Measurements from ENCODE around the gene BTNL9.
"Not testable (repeated sequence)": the region's sequence is repeated elsewhere in the genome, so short reads cannot be mapped to it uniquely, and the experiment has no call there.

Gene BTNL9

DNA sequence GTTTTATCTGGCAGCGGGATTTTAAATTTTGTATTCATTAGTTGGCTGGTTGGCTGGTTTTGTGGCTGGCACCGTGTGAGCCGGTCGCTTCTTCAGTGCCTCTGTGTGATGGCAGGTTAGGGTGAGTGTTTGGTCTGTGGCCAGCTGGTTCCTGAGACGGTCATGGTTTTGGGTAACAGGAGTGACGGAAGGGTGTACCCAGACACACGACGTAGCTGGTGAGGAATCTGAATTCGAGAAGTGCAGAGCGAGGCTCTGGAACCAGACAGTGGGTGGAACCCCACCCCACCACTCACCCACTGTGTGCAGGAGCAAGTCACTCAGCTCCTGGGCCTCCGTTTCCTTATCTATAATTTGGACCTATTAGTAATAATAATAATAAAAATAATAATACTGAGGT lies 2.7 kb downstream of the BTNL9 start:
- ChIA-PET POLR2A (no interaction called here), CTCF (no interaction called here)
- no peaks in the 10 kb centered on the region for H3K4me1 ChIP-seq (ENCODE audit: control extremely low read depth in 1 of 4, control insufficient read depth in 4 of 4, insufficient read depth in 4 of 4, low read length in 3 of 4)
- no peaks in the 10 kb centered on the region for H3K36me3 ChIP-seq (ENCODE audit: control insufficient read depth in 4 of 4, insufficient read depth in 4 of 4, low read length in 3 of 4)
- 82% methylated on average over 5 of the region's 11 CpGs for WGBS (ENCODE audit: insufficient coverage)
- H3K9me3 ChIP-seq (ENCODE audit: control extremely low read depth in 1 of 5, control insufficient read depth in 4 of 5, insufficient read depth in 2 of 5, low read depth in 1 of 5, low read length in 4 of 5): peaks cover 0 to 5% (median 0%) of the 10 kb centered on the region in 5 experiments
- H3K27ac ChIP-seq (ENCODE audit: insufficient read depth in 1 of 2, low read depth in 1 of 2, low read length in 2 of 2, poor library complexity in 1 of 2, severe bottlenecking in 2 of 2): no peak overlapping the region
- no peak overlapping the region for H3K4me3 ChIP-seq (ENCODE audit: control insufficient read depth in 1 of 7, extremely low read depth in 1 of 7, insufficient read depth in 4 of 7, low read depth in 2 of 7, low read length in 6 of 7)
- peaks cover 4 to 91% (median 14%) of the 10 kb centered on the region in 5 experiments for H3K27me3 ChIP-seq (replicated peaks in 2 of 5; ENCODE audit: control insufficient read depth in 4 of 5, insufficient read depth in 5 of 5, low read length in 4 of 5)
- DNase-seq: no peak

DNA sequence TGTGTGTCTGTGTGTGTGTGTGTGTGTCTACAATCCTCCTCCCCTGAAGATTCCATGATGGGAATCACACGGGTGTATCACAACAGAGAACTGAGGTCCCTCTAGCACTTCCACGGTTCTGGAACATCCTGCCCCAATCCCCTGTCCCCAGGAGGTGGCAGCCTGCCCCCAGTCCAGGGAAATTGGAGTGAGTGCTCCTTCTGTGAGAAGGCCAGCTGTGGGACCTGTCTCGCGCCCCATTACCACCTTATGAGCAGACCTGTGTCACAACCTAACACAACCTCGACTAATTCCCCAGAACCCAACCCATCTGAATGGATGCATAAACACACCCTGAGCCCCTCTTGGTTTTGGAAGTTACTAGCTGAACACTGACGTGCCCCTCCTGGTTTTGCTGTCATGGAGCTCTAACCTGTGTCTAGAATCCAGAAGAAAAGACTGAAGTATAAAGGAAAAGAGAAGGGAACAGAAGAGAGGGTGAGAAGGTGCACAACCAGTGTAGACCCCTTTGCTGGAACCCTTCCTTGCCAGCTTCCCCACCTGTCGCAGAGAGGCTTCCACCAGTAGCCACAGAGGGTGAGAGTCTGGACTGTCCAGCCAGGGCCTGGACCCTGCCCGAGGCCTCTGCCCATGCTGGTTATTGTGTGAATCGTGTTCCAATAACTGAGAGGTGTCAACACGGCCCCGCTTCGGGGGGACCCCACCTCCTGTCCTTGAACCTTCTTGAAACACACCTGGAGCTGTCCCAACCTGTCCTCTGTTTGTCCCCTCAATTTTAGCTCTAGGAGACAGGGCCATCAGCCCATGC lies 3.4 kb downstream of the BTNL9 start:
- Histone ChIP-seq H3K27me3 (replicated peaks in 2 of 5; ENCODE audit: control insufficient read depth in 4 of 5, insufficient read depth in 5 of 5, low read length in 4 of 5) (peaks cover 3 to 91% (median 15%) of the 10 kb centered on the region in 5 experiments), H3K36me3 (ENCODE audit: control insufficient read depth in 4 of 4, insufficient read depth in 4 of 4, low read length in 3 of 4) (no peaks in the 10 kb centered on the region), H3K4me3 (ENCODE audit: control insufficient read depth in 1 of 7, extremely low read depth in 1 of 7, insufficient read depth in 4 of 7, low read depth in 2 of 7, low read length in 6 of 7) (no peak overlapping the region), H3K9me3 (ENCODE audit: control extremely low read depth in 1 of 5, control insufficient read depth in 4 of 5, insufficient read depth in 2 of 5, low read depth in 1 of 5, low read length in 4 of 5) (peaks cover 0 to 5% (median 0%) of the 10 kb centered on the region in 5 experiments), H3K27ac (ENCODE audit: insufficient read depth in 1 of 2, low read depth in 1 of 2, low read length in 2 of 2, poor library complexity in 1 of 2, severe bottlenecking in 2 of 2) (no peak overlapping the region), H3K4me1 (ENCODE audit: control extremely low read depth in 1 of 4, control insufficient read depth in 4 of 4, insufficient read depth in 4 of 4, low read length in 3 of 4) (no peaks in the 10 kb centered on the region)
- 86% methylated on average over 9 of the region's 12 CpGs for WGBS (ENCODE audit: insufficient coverage)
- POLR2A ChIA-PET: no interaction called here
- CTCF ChIA-PET: no interaction called here
- DNase-seq: no peak

- WGBS (ENCODE audit: insufficient coverage): 91% methylated on average over 10 of the region's 10 CpGs
- peaks cover 3 to 88% (median 15%) of the 10 kb centered on the region in 5 experiments for H3K27me3 ChIP-seq (replicated peaks in 2 of 5; ENCODE audit: control insufficient read depth in 4 of 5, insufficient read depth in 5 of 5, low read length in 4 of 5)
- ChIA-PET POLR2A (no interaction called here), CTCF (no interaction called here)
- no peak overlapping the region for H3K27ac ChIP-seq (ENCODE audit: insufficient read depth in 1 of 2, low read depth in 1 of 2, low read length in 2 of 2, poor library complexity in 1 of 2, severe bottlenecking in 2 of 2)
- peaks cover 0 to 5% (median 0%) of the 10 kb centered on the region in 5 experiments for H3K9me3 ChIP-seq (ENCODE audit: control extremely low read depth in 1 of 5, control insufficient read depth in 4 of 5, insufficient read depth in 2 of 5, low read depth in 1 of 5, low read length in 4 of 5)
- H3K36me3 ChIP-seq (ENCODE audit: control insufficient read depth in 4 of 4, insufficient read depth in 4 of 4, low read length in 3 of 4): no peaks in the 10 kb centered on the region
- H3K4me3 ChIP-seq (ENCODE audit: control insufficient read depth in 1 of 7, extremely low read depth in 1 of 7, insufficient read depth in 4 of 7, low read depth in 2 of 7, low read length in 6 of 7): no peak overlapping the region
- DNase-seq: no peak
- H3K4me1 ChIP-seq (ENCODE audit: control extremely low read depth in 1 of 4, control insufficient read depth in 4 of 4, insufficient read depth in 4 of 4, low read length in 3 of 4): no peaks in the 10 kb centered on the region
Observed at GRCh38 chr5:181044093-181044599, 4.1 kb downstream of the BTNL9 start.

DNA sequence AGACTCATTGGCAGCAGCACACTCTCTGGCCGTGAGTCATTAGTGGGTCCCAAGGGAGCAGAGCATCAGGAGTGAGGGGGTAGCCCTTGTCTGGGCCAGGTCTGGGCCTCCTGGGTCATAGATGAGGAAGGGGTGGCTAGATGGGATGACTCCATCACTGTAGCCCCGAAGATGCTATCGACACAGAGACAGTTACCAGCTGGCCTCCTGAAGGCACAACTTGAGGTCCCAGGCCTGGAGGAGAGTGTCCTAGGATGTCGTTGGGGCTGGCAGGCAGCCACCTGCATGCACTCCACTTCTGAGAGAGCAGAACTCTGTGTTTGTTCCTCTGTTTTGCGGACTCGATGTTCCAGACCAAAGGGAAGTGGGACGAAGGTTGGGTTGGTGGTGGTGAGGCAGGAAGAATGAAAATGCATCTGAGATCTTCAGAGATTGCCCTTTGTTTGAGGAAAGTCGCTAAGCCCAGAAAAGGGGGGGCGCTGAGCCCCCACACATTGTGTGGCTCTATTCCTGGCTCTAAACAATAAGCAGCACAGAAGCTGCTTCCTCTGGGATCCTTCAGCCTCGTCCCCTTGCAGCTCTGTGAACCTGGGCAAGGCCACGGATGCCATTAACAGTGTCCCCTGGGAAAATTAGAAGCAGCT lies 4.7 kb downstream of the BTNL9 start:
- Histone ChIP-seq H3K9me3 (ENCODE audit: control extremely low read depth in 1 of 5, control insufficient read depth in 4 of 5, insufficient read depth in 2 of 5, low read depth in 1 of 5, low read length in 4 of 5) (peaks cover 0 to 5% (median 0%) of the 10 kb centered on the region in 5 experiments), H3K4me3 (ENCODE audit: control insufficient read depth in 1 of 7, extremely low read depth in 1 of 7, insufficient read depth in 4 of 7, low read depth in 2 of 7, low read length in 6 of 7) (no peak overlapping the region), H3K4me1 (ENCODE audit: control extremely low read depth in 1 of 4, control insufficient read depth in 4 of 4, insufficient read depth in 4 of 4, low read length in 3 of 4) (no peaks in the 10 kb centered on the region), H3K27me3 (replicated peaks in 2 of 5; ENCODE audit: control insufficient read depth in 4 of 5, insufficient read depth in 5 of 5, low read length in 4 of 5) (peaks cover 3 to 90% (median 15%) of the 10 kb centered on the region in 5 experiments), H3K27ac (ENCODE audit: insufficient read depth in 1 of 2, low read depth in 1 of 2, low read length in 2 of 2, poor library complexity in 1 of 2, severe bottlenecking in 2 of 2) (no peak overlapping the region), H3K36me3 (ENCODE audit: control insufficient read depth in 4 of 4, insufficient read depth in 4 of 4, low read length in 3 of 4) (no peaks in the 10 kb centered on the region)
- POLR2A ChIA-PET: no interaction called here
- 32% methylated on average over 11 of the region's 11 CpGs for WGBS (ENCODE audit: insufficient coverage)
- DNase-seq: no peak
- CTCF ChIA-PET: no interaction called here

GRCh38 chr5:181045316-181045715 lies 5.2 kb downstream of the BTNL9 start:
- Histone ChIP-seq H3K27ac (ENCODE audit: insufficient read depth in 1 of 2, low read depth in 1 of 2, low read length in 2 of 2, poor library complexity in 1 of 2, severe bottlenecking in 2 of 2) (no peak overlapping the region), H3K27me3 (replicated peaks in 2 of 5; ENCODE audit: control insufficient read depth in 4 of 5, insufficient read depth in 5 of 5, low read length in 4 of 5) (peaks cover 3 to 90% (median 14%) of the 10 kb centered on the region in 5 experiments), H3K4me1 (ENCODE audit: control extremely low read depth in 1 of 4, control insufficient read depth in 4 of 4, insufficient read depth in 4 of 4, low read length in 3 of 4) (no peaks in the 10 kb centered on the region), H3K36me3 (ENCODE audit: control insufficient read depth in 4 of 4, insufficient read depth in 4 of 4, low read length in 3 of 4) (no peaks in the 10 kb centered on the region), H3K9me3 (ENCODE audit: control extremely low read depth in 1 of 5, control insufficient read depth in 4 of 5, insufficient read depth in 2 of 5, low read depth in 1 of 5, low read length in 4 of 5) (peaks cover 0 to 5% (median 0%) of the 10 kb centered on the region in 5 experiments), H3K4me3 (ENCODE audit: control insufficient read depth in 1 of 7, extremely low read depth in 1 of 7, insufficient read depth in 4 of 7, low read depth in 2 of 7, low read length in 6 of 7) (no peak overlapping the region)
- no peak for DNase-seq
- CTCF ChIA-PET: no interaction called here
- POLR2A ChIA-PET: no interaction called here
- 62% methylated on average over 10 of the region's 10 CpGs for WGBS (ENCODE audit: insufficient coverage)

GRCh38 chr5:181045857-181046256 lies 5.8 kb downstream of the BTNL9 start:
- H3K36me3 ChIP-seq (ENCODE audit: control insufficient read depth in 4 of 4, insufficient read depth in 4 of 4, low read length in 3 of 4); POLR2A ChIA-PET; DNase-seq; CTCF ChIA-PET; H3K4me3 ChIP-seq (ENCODE audit: control insufficient read depth in 1 of 7, extremely low read depth in 1 of 7, insufficient read depth in 4 of 7, low read depth in 2 of 7, low read length in 6 of 7); H3K4me1 ChIP-seq (ENCODE audit: control extremely low read depth in 1 of 4, control insufficient read depth in 4 of 4, insufficient read depth in 4 of 4, low read length in 3 of 4); H3K9me3 ChIP-seq (ENCODE audit: control extremely low read depth in 1 of 5, control insufficient read depth in 4 of 5, insufficient read depth in 2 of 5, low read depth in 1 of 5, low read length in 4 of 5); H3K27ac ChIP-seq (ENCODE audit: insufficient read depth in 1 of 2, low read depth in 1 of 2, low read length in 2 of 2, poor library complexity in 1 of 2, severe bottlenecking in 2 of 2): not testable (repeated sequence)
- 0% methylated on average over 1 of the region's 1 CpG for WGBS (ENCODE audit: insufficient coverage)
- H3K27me3 ChIP-seq (replicated peaks in 2 of 5; ENCODE audit: control insufficient read depth in 4 of 5, insufficient read depth in 5 of 5, low read length in 4 of 5): peaks cover 3 to 90% (median 12%) of the 10 kb centered on the region in 5 experiments

DNA sequence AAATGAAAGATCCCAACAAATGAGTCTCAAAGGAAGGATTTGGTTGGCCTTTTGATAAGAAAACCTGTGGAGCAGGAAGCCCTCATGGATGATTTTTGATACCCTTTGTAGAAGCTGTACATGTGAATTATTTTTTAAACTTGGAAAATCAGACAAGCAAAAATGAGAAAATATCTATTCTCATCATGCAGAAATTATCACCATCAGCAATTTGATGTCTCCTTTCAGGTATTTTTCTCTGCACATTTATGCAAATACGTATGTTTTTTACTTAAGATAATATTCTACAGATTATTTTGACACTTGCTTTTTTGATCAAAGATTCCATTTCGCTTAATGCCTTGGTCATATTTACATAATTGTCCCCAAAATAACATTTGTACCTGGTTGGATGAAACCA lies 7.2 kb downstream of the BTNL9 start:
- ChIA-PET POLR2A (no interaction called here), CTCF (no interaction called here)
- no peaks in the 10 kb centered on the region for H3K36me3 ChIP-seq (ENCODE audit: control insufficient read depth in 4 of 4, insufficient read depth in 4 of 4, low read length in 3 of 4)
- peaks cover 0 to 8% (median 2%) of the 10 kb centered on the region in 5 experiments for H3K9me3 ChIP-seq (ENCODE audit: control extremely low read depth in 1 of 5, control insufficient read depth in 4 of 5, insufficient read depth in 2 of 5, low read depth in 1 of 5, low read length in 4 of 5)
- H3K27me3 ChIP-seq (replicated peaks in 2 of 5; ENCODE audit: control insufficient read depth in 4 of 5, insufficient read depth in 5 of 5, low read length in 4 of 5): peaks cover 3 to 91% (median 17%) of the 10 kb centered on the region in 5 experiments
- DNase-seq: no peak
- H3K4me3 ChIP-seq (ENCODE audit: control insufficient read depth in 1 of 7, extremely low read depth in 1 of 7, insufficient read depth in 4 of 7, low read depth in 2 of 7, low read length in 6 of 7): no peak overlapping the region
- H3K4me1 ChIP-seq (ENCODE audit: control extremely low read depth in 1 of 4, control insufficient read depth in 4 of 4, insufficient read depth in 4 of 4, low read length in 3 of 4): peaks cover 0 to under 1% (median 0%) of the 10 kb centered on the region in 4 experiments
- 100% methylated on average over 1 of the region's 2 CpGs for WGBS (ENCODE audit: insufficient coverage)
- H3K27ac ChIP-seq (ENCODE audit: insufficient read depth in 1 of 2, low read depth in 1 of 2, low read length in 2 of 2, poor library complexity in 1 of 2, severe bottlenecking in 2 of 2): no peak overlapping the region

Measured in common myeloid progenitor, CD34-positive (primary cell).